Spleen (tissue), 11 donors: ENCODE results near the gene SMAD7. TPM values are rescaled to one million over a fixed set of nuclear protein-coding genes. Genes with fewer than 3 reads are reported as not detected.

Experiments
- DNase-seq: peaks from one replicate; pipeline ENCODE4 v3.0.0-alpha.2; 2020
- H3K27ac ChIP-seq, 8 donors: fragments of 200-600 bp; sonication (generic) in 7 of 8; 1 replicate in 4 of 8; 2 replicates in 4 of 8; pipeline versions ENCODE4 v1.5.0 to v1.8.0; 2016 to 2021; ENCODE audit warnings: inconsistent platforms in 4 of 8, mild to moderate bottlenecking in 4 of 8, moderate library complexity in 1 of 8
- H3K27me3 ChIP-seq, 7 donors: fragments of 200-600 bp; sonication (generic) in 6 of 7; replicated peaks in 1 of 7; 1 replicate in 4 of 7; 2 replicates in 3 of 7; pipeline versions ENCODE4 v1.5.0 to v1.8.0; 2016 to 2021; ENCODE audit warnings: inconsistent platforms in 3 of 7, mild to moderate bottlenecking in 1 of 7
- H3K36me3 ChIP-seq, 6 donors: fragments of 200-600 bp; sonication (generic) in 5 of 6; 1 replicate in 4 of 6; 2 replicates in 2 of 6; pipeline versions ENCODE4 v1.5.0 to v1.8.0; 2016 to 2021; ENCODE audit warnings: inconsistent platforms in 2 of 6
- H3K4me1 ChIP-seq, 6 donors: fragments of 200-600 bp; sonication (generic) in 5 of 6; 1 replicate in 3 of 6; 2 replicates in 3 of 6; pipeline versions ENCODE4 v1.5.0 to v1.8.0; 2016 to 2021; ENCODE audit warnings: inconsistent platforms in 3 of 6
- H3K4me3 ChIP-seq, 8 donors: fragments of 200-600 bp; sonication (generic) in 7 of 8; 1 replicate in 4 of 8; 2 replicates in 4 of 8; pipeline versions ENCODE4 v1.5.0 to v1.8.0; 2016 to 2021; ENCODE audit warnings: inconsistent platforms in 4 of 8, mild to moderate bottlenecking in 4 of 8, moderate library complexity in 2 of 8
- H3K9me3 ChIP-seq, 8 donors: fragments of 200-600 bp; sonication (generic) in 7 of 8; 1 replicate in 4 of 8; 2 replicates in 4 of 8; pipeline versions ENCODE4 v1.5.0 to v1.8.0; 2016 to 2021; ENCODE audit warnings: inconsistent platforms in 4 of 8
- CTCF ChIP-seq, 11 experiments: fragments of 200-600 bp in 7 of 11; fragments of 450-650 bp in 4 of 11; sonication (generic) in 4 of 11; IDR thresholded peaks in 8 of 11; conservative IDR thresholded peaks in 3 of 11; 1 replicate in 7 of 11; 2 replicates in 4 of 11; pipeline versions ENCODE4 v1.4.0 to v1.8.0; 2016 to 2021; ENCODE audit warnings: antibody characterized with exemption in 11 of 11, inconsistent platforms in 4 of 11, mild to moderate bottlenecking in 1 of 11
- POLR2A ChIP-seq, 3 donors: fragments of 450-650 bp; IDR thresholded peaks; one replicate each; pipeline ENCODE4 v1.5.1; 2017; ENCODE audit warnings: antibody characterized with exemption in 3 of 3, mild to moderate bottlenecking in 1 of 3
- POLR2AphosphoS5 ChIP-seq, 3 donors: sonication (generic); formaldehyde crosslinking; IDR thresholded peaks; one replicate each; pipeline ENCODE4 v1.5.1; 2017; ENCODE audit warnings: antibody characterized with exemption in 3 of 3
- WGBS, 5 donors: extraction: QIAGEN DNeasy Blood & Tissue Kit in 3 of 5; methylation state at CpG; one replicate each; pipeline versions ENCODE4 v1.1.5 to v1.1.7; 2013 to 2018; 5-methylcytosine and 5-hydroxymethylcytosine counted together
- intact Hi-C: fragments of 100-400 bp; cut with DNase I; formaldehyde crosslinking; loops from one replicate; pipeline ENCODE4 v1.15.0; 2023; ENCODE audit warnings: low total_unique reads
- polyA plus RNA-seq, 3 donors: library from polyadenylated mRNA; stranded (reverse); fragments of 200-250 nt; gene quantifications; one replicate each; pipeline ENCODE4 v1.2.1, GENCODE V29; 2013
- total RNA-seq, 7 donors: library from RNA; depleted of rRNA in 3 of 7; stranded (reverse); fragments of >200 nt in 3 of 7; fragmentation: NEBNext Ultra II Directional in 4 of 7; extraction: Animal tissue kit (Norgen Biotek cat#: 25700) in 4 of 7; gene quantifications; one replicate each; pipeline versions ENCODE4 v1.1.0 to v1.2.1, GENCODE V29; 2016 to 2021
- donor health status: healthy with polysubstance abuse.
- donor health status: DM: no; HTN: no; CAD: no; lungs with moderate emphysema.
- donor health status: DM: no; HTN: no; CAD: no.
- donor health status: Bipolar disorder and iron deficiency.
- donor health status: healthy.
- donor health status: DM: no; HTN: no; CAD: no.
- donor health status: DM: yes; HTN: yes; CAD: no.

The SMAD7 gene
- total and polyA plus RNA-seq, 10 donors = 2.5 to 21.2 (median 15.2) TPM

- intact Hi-C loops = no loop called here
- TF ChIP-seq POLR2AphosphoS5 (IDR thresholded peaks at IDR 0.05) (no peak), CTCF (IDR thresholded peaks at IDR 0.05 in 8 of 11, conservative IDR thresholded peaks at IDR 0.05 in 3 of 11) (no peak), POLR2A (IDR thresholded peaks at IDR 0.05) (no peak)
- no peak for DNase-seq
- Histone ChIP-seq H3K4me3 (no peak overlapping the region), H3K36me3 (no peaks in the 10 kb centered on the region), H3K4me1 (peaks cover 0 to 6% (median 0%) of the 10 kb centered on the region in 6 donors), H3K9me3 (no peaks in the 10 kb centered on the region), H3K27me3 (no peaks in the 10 kb centered on the region), H3K27ac (no peak overlapping the region)
- WGBS, 5 donors = 80 to 95% (median 86%) methylated on average over 2 of the region's 2 CpGs
Measured at GRCh38 chr18:48967545-48967944, 16.8 kb upstream of the SMAD7 start.

GRCh38 chr18:48966523-48966922 is 15.8 kb upstream of the SMAD7 start:
- TF ChIP-seq POLR2AphosphoS5 (IDR thresholded peaks at IDR 0.05) (no peak), POLR2A (IDR thresholded peaks at IDR 0.05) (no peak), CTCF (IDR thresholded peaks at IDR 0.05 in 8 of 11, conservative IDR thresholded peaks at IDR 0.05 in 3 of 11) (no peak)
- no peak for DNase-seq
- H3K36me3 ChIP-seq = no peaks in the 10 kb centered on the region
- H3K4me1 ChIP-seq = peaks cover 0 to 6% (median 0%) of the 10 kb centered on the region in 6 donors
- no peak overlapping the region for H3K4me3 ChIP-seq
- no peak overlapping the region for H3K27ac ChIP-seq
- no peaks in the 10 kb centered on the region for H3K27me3 ChIP-seq
- 70 to 94% (median 83%) methylated on average over 1 of the region's 1 CpG for WGBS, 5 donors
- H3K9me3 ChIP-seq = no peaks in the 10 kb centered on the region
- intact Hi-C loops = no loop called here

- peak; percentile 63 for DNase-seq
- 78 to 93% (median 81%) methylated on average over 10 of the region's 10 CpGs for WGBS, 5 donors
Measured at GRCh38 chr18:48963586-48964470, 13.1 kb upstream of the SMAD7 start.

More at GRCh38 chr18:48963586-48964470, 13.1 kb upstream of the SMAD7 start:
- H3K36me3 ChIP-seq = no peaks in the 10 kb centered on the region
- no peak overlapping the region for H3K4me3 ChIP-seq
- no peaks in the 10 kb centered on the region for H3K9me3 ChIP-seq
- TF ChIP-seq CTCF (IDR thresholded peaks at IDR 0.05 in 8 of 11, conservative IDR thresholded peaks at IDR 0.05 in 3 of 11) = no peak
- TF ChIP-seq POLR2AphosphoS5 (IDR thresholded peaks at IDR 0.05) = no peak
- no peak for TF ChIP-seq POLR2A (IDR thresholded peaks at IDR 0.05)
- intact Hi-C loops = no loop called here
- H3K4me1 ChIP-seq = peaks cover 0 to 6% (median 0%) of the 10 kb centered on the region in 6 donors
- H3K27ac ChIP-seq = peak overlapping the region in 2 of 8 donors; percentile 27 to 36
- no peaks in the 10 kb centered on the region for H3K27me3 ChIP-seq
